Endothelial cell of umbilical vein (primary cell): Measurements from ENCODE around the gene DGKI. TPM values are rescaled to one million over a fixed set of nuclear protein-coding genes. Genes with fewer than 3 reads are reported as not detected.

Source experiments
- BruUV-seq: library from RNA; stranded (reverse); fragments of 400-500 nt; replicated peaks from 2 replicates; lab custom pipeline; 2021; lab: Mats Ljungman, UMichigan
- CTCF ChIA-PET: fragments of 300-600, 350-600 bp; sonication (Branson Sonifier 250); formaldehyde crosslinking; loops from one replicate; lab custom pipeline; 2021; ENCODE audit warnings: antibody characterized with exemption, inconsistent platforms; lab: Charles Lee
- POLR2A ChIA-PET: fragments of 300-600, 350-600 bp; sonication (Branson Sonifier 250); formaldehyde crosslinking; loops from one replicate; lab custom pipeline; 2021; ENCODE audit warnings: antibody characterized with exemption, inconsistent platforms; lab: Charles Lee
- DNase-seq: peaks from one replicate; pipeline ENCODE4 v3.0.0-alpha.2; 2011; ENCODE audit warnings: low read depth, low spot score
- FAIRE-seq: peaks from 2 replicates; lab custom pipeline; 2011; peaks lifted over from hg19 to GRCh38; lab: Jason Lieb, UNC
- H2AFZ ChIP-seq: 2 replicates; pipeline ENCODE4 v1.6.0; 2012; ENCODE audit warnings: low read depth, low read length, control low read depth, inconsistent platforms
- H3K27ac ChIP-seq: 2 replicates; pipeline ENCODE4 v1.5.1; 2011; ENCODE audit warnings: low read depth, mild to moderate bottlenecking, control low read depth, low read length, moderate library complexity; ENCODE audit not compliant: insufficient read depth
- H3K27me3 ChIP-seq, 2 experiments: 2 replicates each; pipeline versions ENCODE4 v1.6.0 to v1.6.1; 2011; ENCODE audit warnings: low read length in 2 of 2, mixed read lengths in 1 of 2; ENCODE audit not compliant: control insufficient read depth in 2 of 2, insufficient read depth in 2 of 2
- H3K36me3 ChIP-seq, 2 experiments: 2 replicates in 1 of 2; 3 replicates in 1 of 2; pipeline ENCODE4 v1.5.1; 2011; ENCODE audit warnings: low read length in 2 of 2, mild to moderate bottlenecking in 1 of 2, moderate library complexity in 1 of 2; ENCODE audit not compliant: control insufficient read depth in 2 of 2, insufficient read depth in 2 of 2; ENCODE audit errors: extremely low read depth in 1 of 2
- H3K4me1 ChIP-seq: 3 replicates; pipeline ENCODE4 v1.5.1; 2011; ENCODE audit warnings: mild to moderate bottlenecking, low read length; ENCODE audit not compliant: control insufficient read depth, insufficient read depth; ENCODE audit errors: extremely low read depth
- H3K4me2 ChIP-seq: 2 replicates; pipeline ENCODE4 v1.6.1; 2011; ENCODE audit warnings: low read length, control low read depth, mixed read lengths; ENCODE audit not compliant: insufficient read depth
- H3K4me3 ChIP-seq, 3 experiments: fragments of 200-600 bp in 1 of 3; sonication (generic), shearing (Covaris generic) in 1 of 3; replicated peaks in 1 of 3; 2 replicates each; pipeline ENCODE4 v1.5.1; 2011 to 2016; ENCODE audit warnings: control low read depth in 3 of 3, low read length in 3 of 3, mild to moderate bottlenecking in 2 of 3, inconsistent platforms in 1 of 3, low read depth in 1 of 3, moderate library complexity in 1 of 3; ENCODE audit not compliant: insufficient read depth in 1 of 3
- H3K79me2 ChIP-seq: 2 replicates; pipeline ENCODE4 v1.6.0; 2012; ENCODE audit warnings: low read length, inconsistent platforms; ENCODE audit not compliant: control insufficient read depth, insufficient read depth
- H3K9ac ChIP-seq: replicated peaks from 2 replicates; pipeline ENCODE3; 2011; ENCODE audit warnings: low read length, control low read depth; ENCODE audit not compliant: insufficient read depth; ENCODE audit errors: extremely low read depth
- H3K9me1 ChIP-seq: replicated peaks from 3 replicates; pipeline ENCODE4 v1.6.0; 2011; ENCODE audit warnings: mild to moderate bottlenecking, low read length; ENCODE audit not compliant: control insufficient read depth, insufficient read depth; ENCODE audit errors: extremely low read depth
- H3K9me3 ChIP-seq: replicated peaks from 2 replicates; pipeline ENCODE4 v1.5.1; 2012; ENCODE audit warnings: low read length, inconsistent platforms; ENCODE audit not compliant: control insufficient read depth, insufficient read depth
- H4K20me1 ChIP-seq: replicated peaks from 2 replicates; pipeline ENCODE3; 2011; ENCODE audit warnings: mild to moderate bottlenecking, low read length; ENCODE audit not compliant: control insufficient read depth, insufficient read depth; ENCODE audit errors: extremely low read depth
- CTCF ChIP-seq, 2 donors: IDR thresholded peaks; 1 replicate in 1 of 2; 2 replicates in 1 of 2; pipeline ENCODE4 v1.5.1; 2011; ENCODE audit warnings: low read length in 2 of 2, mild to moderate bottlenecking in 2 of 2, moderate library complexity in 2 of 2, control low read depth in 1 of 2, inconsistent platforms in 1 of 2, low read depth in 1 of 2; ENCODE audit not compliant: insufficient read depth in 1 of 2; ENCODE audit errors: extremely low read depth in 1 of 2
- EZH2 ChIP-seq: IDR thresholded peaks from 2 replicates; pipeline ENCODE4 v1.6.1; 2012; ENCODE audit warnings: borderline replicate concordance, low read depth, mild to moderate bottlenecking, moderate library complexity, low read length, inconsistent platforms; ENCODE audit not compliant: severe bottlenecking
- FOS ChIP-seq: IDR thresholded peaks from 2 replicates; pipeline ENCODE4 v1.6.1; 2011; ENCODE audit warnings: mild to moderate bottlenecking, low read length, moderate library complexity, borderline replicate concordance; ENCODE audit not compliant: insufficient read depth
- GATA2 ChIP-seq: IDR thresholded peaks from 2 replicates; pipeline ENCODE4 v1.7.0; 2011; ENCODE audit warnings: low read depth, mild to moderate bottlenecking, moderate library complexity, mixed read lengths, low read length; ENCODE audit not compliant: insufficient read length, insufficient read depth
- JUN ChIP-seq: IDR thresholded peaks from 2 replicates; pipeline ENCODE4 v1.6.1; 2011; ENCODE audit warnings: borderline replicate concordance, low read depth; ENCODE audit not compliant: insufficient read length, insufficient read depth
- MAX ChIP-seq: IDR thresholded peaks from 2 replicates; pipeline ENCODE4 v1.6.1; 2011; ENCODE audit not compliant: insufficient read depth, insufficient read length
- MYC ChIP-seq: IDR thresholded peaks from one replicate; pipeline ENCODE4 v1.6.1; 2011; ENCODE audit warnings: mild to moderate bottlenecking, low read depth, low read length
- POLR2A ChIP-seq: IDR thresholded peaks from 2 replicates; pipeline ENCODE4 v1.6.1; 2012; ENCODE audit warnings: low read depth, mild to moderate bottlenecking, control low read depth, low read length
- POLR2AphosphoS5 ChIP-seq: IDR thresholded peaks from 2 replicates; pipeline ENCODE4 v1.6.1; 2012; ENCODE audit warnings: low read depth, mild to moderate bottlenecking, control low read depth, low read length, moderate library complexity; ENCODE audit not compliant: insufficient read depth
- dilution Hi-C: fragments of 300-500 bp; cut with MboI; formaldehyde crosslinking; loops from one replicate; pipeline ENCODE4 v1.15.0; 2019; ENCODE audit warnings: low sequenced_read_pairs; ENCODE audit not compliant: extremely low pct_ligation_motif_present
- intact Hi-C: fragments of 100-400 bp; cut with micrococcal nuclease; formaldehyde crosslinking; loops from one replicate; pipeline ENCODE4 v1.10.0; 2022
- polyA plus RNA-seq, 4 experiments: library from polyadenylated mRNA; depleted of rRNA in 3 of 4; stranded (reverse) in 3 of 4; unstranded in 1 of 4; fragments of >200 nt; gene quantifications; 2 replicates each; pipeline versions ENCODE4 v1.2.1 to v1.2.3, GENCODE V29; 2011 to 2012; ENCODE audit warnings: missing spikeins in 1 of 4
- total RNA-seq: library from RNA; stranded (reverse); gene quantifications from 2 replicates; pipeline ENCODE4 v1.2.3, GENCODE V29; 2021

The DGKI gene
- total and polyA plus RNA-seq, 2 donors (not counting 3 experiments of a cell fraction or from before 2014, with no cell fraction given): 0.11 to 0.51 TPM

- DNase-seq (no peak), FAIRE-seq (no peak)
- no peaks in the 10 kb centered on the region for H4K20me1 ChIP-seq
- dilution Hi-C loops (no loop called here), intact Hi-C loops (no loop called here)
- H3K9me3 ChIP-seq: no peaks in the 10 kb centered on the region
- no peak for TF ChIP-seq MAX
- no peak for TF ChIP-seq GATA2
- TF ChIP-seq EZH2: no peak
- TF ChIP-seq FOS: no peak
- no peak for TF ChIP-seq POLR2AphosphoS5
- no peak for TF ChIP-seq JUN
- TF ChIP-seq POLR2A: no peak
- TF ChIP-seq CTCF (IDR thresholded peaks at IDR 0.05; ENCODE audit: extremely low read depth in 1 of 2, insufficient read depth in 1 of 2, low read depth in 1 of 2, low read length in 2 of 2): no peak
- TF ChIP-seq MYC: no peak
- no peak overlapping the region for H3K4me2 ChIP-seq
- ChIA-PET CTCF (interaction anchor here (0.7 to 3.2 kb wide), 3 partner anchors 116 to 265 kb away, joined by 3 to 17 read pairs (median 11); no protein-coding TSS in a partner anchor), POLR2A (no interaction called here)
- H3K4me3 ChIP-seq: no peak overlapping the region
- no peaks in the 10 kb centered on the region for H3K79me2 ChIP-seq
- no TSS peak for BruUV-seq
- no peak overlapping the region for H3K9ac ChIP-seq
- no peaks in the 10 kb centered on the region for H3K9me1 ChIP-seq
- no peaks in the 10 kb centered on the region for H3K4me1 ChIP-seq
- H3K36me3 ChIP-seq: peaks cover 20 to 24% of the 10 kb centered on the region in 2 experiments
- no peak overlapping the region for H3K27ac ChIP-seq
- H2AFZ ChIP-seq: no peak overlapping the region
- no peaks in the 10 kb centered on the region for H3K27me3 ChIP-seq
Measured at GRCh38 chr7:137893143-137893742, 46.5 kb upstream of the DGKI start.
